ENCODE measurements around the gene LMTK2.

Gene LMTK2

GRCh38 chr7:98175260-98175940 is 68.7 kb downstream of the LMTK2 start:
- TF ChIP-seq, protein P1, sequence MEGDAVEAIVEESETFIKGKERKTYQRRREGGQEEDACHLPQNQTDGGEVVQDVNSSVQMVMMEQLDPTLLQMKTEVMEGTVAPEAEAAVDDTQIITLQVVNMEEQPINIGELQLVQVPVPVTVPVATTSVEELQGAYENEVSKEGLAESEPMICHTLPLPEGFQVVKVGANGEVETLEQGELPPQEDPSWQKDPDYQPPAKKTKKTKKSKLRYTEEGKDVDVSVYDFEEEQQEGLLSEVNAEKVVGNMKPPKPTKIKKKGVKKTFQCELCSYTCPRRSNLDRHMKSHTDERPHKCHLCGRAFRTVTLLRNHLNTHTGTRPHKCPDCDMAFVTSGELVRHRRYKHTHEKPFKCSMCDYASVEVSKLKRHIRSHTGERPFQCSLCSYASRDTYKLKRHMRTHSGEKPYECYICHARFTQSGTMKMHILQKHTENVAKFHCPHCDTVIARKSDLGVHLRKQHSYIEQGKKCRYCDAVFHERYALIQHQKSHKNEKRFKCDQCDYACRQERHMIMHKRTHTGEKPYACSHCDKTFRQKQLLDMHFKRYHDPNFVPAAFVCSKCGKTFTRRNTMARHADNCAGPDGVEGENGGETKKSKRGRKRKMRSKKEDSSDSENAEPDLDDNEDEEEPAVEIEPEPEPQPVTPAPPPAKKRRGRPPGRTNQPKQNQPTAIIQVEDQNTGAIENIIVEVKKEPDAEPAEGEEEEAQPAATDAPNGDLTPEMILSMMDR (IDR thresholded peaks at IDR 0.05; ENCODE audit: low read depth, low read length): no peak
- H3K4me3 ChIP-seq (ENCODE audit: low read depth, low read length): no peak overlapping the region

- TF ChIP-seq, protein P1 (IDR thresholded peaks at IDR 0.05; ENCODE audit: low read depth, low read length): no peak
- no peak overlapping the region for H3K4me3 ChIP-seq (ENCODE audit: low read depth, low read length)
Measured at GRCh38 chr7:98177553-98177952, 70.9 kb downstream of the LMTK2 start.

DNA sequence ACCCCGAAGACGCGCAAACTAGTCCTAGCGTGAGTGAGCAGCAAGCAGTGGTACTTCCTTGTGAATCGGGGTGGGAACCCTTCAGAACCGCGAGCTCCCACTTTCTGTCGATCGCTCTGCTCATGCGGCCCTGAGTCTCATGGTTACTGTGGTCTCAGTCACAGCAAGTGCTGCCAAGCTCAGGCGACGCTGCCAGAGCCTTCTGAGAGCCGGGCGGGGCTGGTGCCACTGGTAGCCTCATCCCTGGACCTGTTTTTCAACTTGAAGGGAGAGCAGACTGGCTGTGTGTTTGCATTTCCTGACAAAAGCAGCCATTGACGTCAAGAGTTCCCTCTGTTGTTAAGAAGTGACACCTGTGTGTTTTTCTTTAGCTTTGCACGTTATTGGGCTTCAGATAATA is 71.7 kb downstream of the LMTK2 start:
- H3K4me3 ChIP-seq (ENCODE audit: low read depth, low read length): no peak overlapping the region
- TF ChIP-seq, protein P1 (IDR thresholded peaks at IDR 0.05; ENCODE audit: low read depth, low read length): no peak

DNA sequence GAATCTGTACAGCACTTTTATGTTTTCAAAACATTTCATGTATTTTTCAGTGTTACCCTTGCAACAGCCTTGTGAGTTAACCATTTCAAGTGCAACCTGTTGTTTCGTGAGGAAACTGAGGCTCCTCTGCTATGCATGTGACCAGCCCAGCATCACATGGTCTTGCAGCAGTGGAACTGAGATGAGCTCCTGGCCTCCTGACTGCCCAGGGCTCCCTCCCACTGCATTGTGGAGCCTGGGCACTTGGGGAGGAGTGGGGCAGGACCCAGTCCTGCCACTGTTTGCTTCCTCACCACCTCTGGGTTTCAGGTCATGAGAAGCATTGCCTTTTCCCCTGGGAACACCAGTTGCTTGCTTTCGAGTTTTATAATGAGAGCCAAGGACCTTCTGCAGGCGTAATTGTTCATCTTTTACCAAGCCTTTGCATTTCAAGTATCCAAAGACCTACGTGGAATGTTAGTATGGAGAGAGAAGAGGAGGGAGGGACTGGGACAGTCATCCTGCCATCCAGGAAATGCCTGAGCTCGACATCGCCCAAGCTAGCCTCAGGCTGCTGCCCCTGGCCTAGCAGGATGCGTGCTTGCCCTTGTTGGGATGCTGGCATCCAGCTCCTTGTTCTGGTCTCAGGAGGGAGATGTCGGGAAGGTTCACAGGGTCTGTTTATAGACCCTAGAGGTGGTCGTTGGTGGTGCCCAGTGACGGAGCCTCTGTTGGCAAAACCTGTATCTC is 72.3 kb downstream of the LMTK2 start:
- TF ChIP-seq, protein P1 (IDR thresholded peaks at IDR 0.05; ENCODE audit: low read depth, low read length): no peak

GRCh38 chr7:98180751-98181150 is 74.1 kb downstream of the LMTK2 start:
- TF ChIP-seq, protein P1 (IDR thresholded peaks at IDR 0.05; ENCODE audit: low read depth, low read length): no peak
- no peak overlapping the region for H3K4me3 ChIP-seq (ENCODE audit: low read depth, low read length)

More for the DNA sequence above, 72.3 kb downstream of the LMTK2 start:
- no peak overlapping the region for H3K4me3 ChIP-seq (ENCODE audit: low read depth, low read length)

DNA sequence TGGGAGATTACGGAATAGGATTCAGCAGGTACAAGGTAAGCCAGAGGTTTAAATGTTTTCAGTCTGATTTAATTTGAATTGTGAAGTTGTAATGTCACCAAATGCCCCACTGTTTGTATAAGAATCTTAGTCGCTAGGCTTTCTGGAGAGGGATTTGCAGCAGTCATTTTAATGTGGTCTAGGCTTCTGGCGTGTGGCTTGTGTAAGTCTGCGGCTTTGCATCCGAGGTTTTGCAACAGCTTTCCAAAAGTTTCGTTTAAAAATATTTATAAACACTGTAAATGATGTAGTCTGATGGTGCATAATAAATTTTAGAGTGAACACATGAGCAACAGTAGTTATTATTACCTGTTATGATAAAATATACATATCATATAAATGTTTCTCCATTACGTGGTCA is 78.4 kb downstream of the LMTK2 start:
- no peak overlapping the region for H3K4me3 ChIP-seq (ENCODE audit: low read depth, low read length)
- TF ChIP-seq, protein P1 (IDR thresholded peaks at IDR 0.05; ENCODE audit: low read depth, low read length): no peak
